Cardiac fibroblast (primary cell): ENCODE results near the gene SEL1L3.

Source experiments
- DNase-seq, 2 donors: peaks; one replicate each; pipeline versions ENCODE4 v3.0.0 to v3.0.0-alpha.2; 2010; ENCODE audit warnings: low read depth in 2 of 2
- H3K4me3 ChIP-seq, 2 donors: replicated peaks in 1 of 2; 1 replicate in 1 of 2; 2 replicates in 1 of 2; pipeline ENCODE4 v1.5.1; 2011; ENCODE audit warnings: low read depth in 2 of 2, low read length in 2 of 2, mild to moderate bottlenecking in 2 of 2, moderate library complexity in 1 of 2
- TF ChIP-seq, protein P1 (sequence below): IDR thresholded peaks from one replicate; pipeline ENCODE4 v1.5.1; 2011; ENCODE audit warnings: low read depth, mild to moderate bottlenecking, low read length, inconsistent platforms

The SEL1L3 gene

DNA sequence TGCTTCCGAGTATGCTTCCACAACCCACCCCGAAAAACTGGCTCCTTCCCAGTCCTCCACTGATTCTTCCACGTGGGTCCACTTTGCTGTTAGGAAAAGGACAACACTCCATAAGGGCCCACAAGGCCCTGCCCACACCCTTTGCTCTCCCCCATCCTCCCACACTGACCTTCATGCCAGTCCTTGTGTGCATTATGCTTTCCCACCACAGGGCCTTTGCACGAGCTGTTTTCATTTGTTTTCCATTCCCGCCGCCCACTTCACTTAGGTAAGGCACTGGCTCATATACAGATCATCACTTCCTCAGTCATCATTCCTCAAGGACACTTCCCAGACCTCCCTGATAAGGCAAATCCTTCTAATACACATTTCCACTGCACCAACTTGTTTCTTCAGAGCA, 16.8 kb upstream of the SEL1L3 start:
- no peak for DNase-seq
- no peak overlapping the region for H3K4me3 ChIP-seq
- TF ChIP-seq, protein P1, sequence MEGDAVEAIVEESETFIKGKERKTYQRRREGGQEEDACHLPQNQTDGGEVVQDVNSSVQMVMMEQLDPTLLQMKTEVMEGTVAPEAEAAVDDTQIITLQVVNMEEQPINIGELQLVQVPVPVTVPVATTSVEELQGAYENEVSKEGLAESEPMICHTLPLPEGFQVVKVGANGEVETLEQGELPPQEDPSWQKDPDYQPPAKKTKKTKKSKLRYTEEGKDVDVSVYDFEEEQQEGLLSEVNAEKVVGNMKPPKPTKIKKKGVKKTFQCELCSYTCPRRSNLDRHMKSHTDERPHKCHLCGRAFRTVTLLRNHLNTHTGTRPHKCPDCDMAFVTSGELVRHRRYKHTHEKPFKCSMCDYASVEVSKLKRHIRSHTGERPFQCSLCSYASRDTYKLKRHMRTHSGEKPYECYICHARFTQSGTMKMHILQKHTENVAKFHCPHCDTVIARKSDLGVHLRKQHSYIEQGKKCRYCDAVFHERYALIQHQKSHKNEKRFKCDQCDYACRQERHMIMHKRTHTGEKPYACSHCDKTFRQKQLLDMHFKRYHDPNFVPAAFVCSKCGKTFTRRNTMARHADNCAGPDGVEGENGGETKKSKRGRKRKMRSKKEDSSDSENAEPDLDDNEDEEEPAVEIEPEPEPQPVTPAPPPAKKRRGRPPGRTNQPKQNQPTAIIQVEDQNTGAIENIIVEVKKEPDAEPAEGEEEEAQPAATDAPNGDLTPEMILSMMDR = no peak

DNA sequence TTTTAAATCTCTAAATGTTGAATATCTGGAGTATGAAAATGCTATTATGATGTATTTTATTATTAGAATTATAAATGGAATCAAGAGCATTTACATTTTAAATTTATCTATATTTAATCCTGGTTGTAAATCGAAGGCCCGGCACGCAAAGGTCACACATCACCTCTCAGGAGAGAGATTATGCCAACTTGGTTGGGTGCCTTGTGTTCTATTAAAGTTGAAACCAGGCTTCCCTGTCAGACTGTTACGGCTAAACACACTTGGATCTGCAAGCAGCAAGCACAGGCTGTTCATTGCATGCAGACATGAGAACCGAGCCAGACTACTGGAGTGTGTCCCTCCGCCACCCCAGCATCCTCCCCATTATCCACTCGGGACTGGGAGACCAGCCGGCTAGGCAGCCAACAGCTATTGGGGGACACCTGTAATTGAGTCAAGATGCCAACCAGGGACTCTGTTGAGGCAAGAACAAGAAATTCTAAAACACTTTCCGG, 16.4 kb upstream of the SEL1L3 start:
- no peak for DNase-seq
- H3K4me3 ChIP-seq = no peak overlapping the region
- TF ChIP-seq, protein P1 = no peak

DNA sequence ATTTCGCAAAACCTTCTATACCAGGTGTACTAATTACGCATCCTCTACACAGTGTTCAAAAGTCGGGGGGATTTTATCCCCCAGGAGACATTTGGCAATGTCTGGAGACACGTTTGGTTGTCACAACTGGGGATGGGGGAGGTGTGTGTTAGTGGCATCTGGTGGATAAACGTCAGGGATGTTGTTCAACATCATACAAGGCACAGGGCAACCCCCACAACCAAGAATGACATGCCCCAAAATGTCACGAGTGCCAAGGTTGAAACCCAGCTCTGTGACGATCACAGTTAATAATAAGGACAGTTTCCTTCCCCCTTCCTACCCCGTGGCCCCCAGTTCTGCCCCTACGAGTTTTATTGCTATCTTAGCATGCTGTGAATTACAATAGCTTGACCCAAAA, 15.9 kb upstream of the SEL1L3 start:
- TF ChIP-seq, protein P1 = no peak
- no peak overlapping the region for H3K4me3 ChIP-seq
- DNase-seq = no peak

DNA sequence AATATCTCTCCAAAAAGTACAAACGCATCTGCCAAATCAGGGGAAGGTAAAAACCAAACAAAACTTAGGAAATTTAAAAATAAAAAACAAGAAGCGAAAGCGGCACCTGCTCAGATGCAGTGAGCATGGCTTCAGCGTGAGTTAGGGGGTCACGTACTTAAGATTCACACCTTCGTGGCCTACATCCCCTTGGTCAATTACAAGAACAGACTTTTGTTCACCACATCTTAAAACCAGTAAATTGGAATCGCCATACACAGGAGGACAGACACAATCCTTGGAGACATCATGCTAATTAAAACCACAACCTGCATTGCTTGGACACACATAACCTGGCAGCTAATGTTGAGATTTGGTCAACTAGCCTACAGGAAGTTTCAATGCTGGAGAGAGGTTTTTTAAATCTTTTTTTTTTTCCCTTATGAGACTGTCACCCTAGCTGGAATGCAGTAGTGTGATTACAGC, 12.5 kb upstream of the SEL1L3 start:
- no peak overlapping the region for H3K4me3 ChIP-seq
- TF ChIP-seq, protein P1 = no peak
- DNase-seq = no peak

DNA sequence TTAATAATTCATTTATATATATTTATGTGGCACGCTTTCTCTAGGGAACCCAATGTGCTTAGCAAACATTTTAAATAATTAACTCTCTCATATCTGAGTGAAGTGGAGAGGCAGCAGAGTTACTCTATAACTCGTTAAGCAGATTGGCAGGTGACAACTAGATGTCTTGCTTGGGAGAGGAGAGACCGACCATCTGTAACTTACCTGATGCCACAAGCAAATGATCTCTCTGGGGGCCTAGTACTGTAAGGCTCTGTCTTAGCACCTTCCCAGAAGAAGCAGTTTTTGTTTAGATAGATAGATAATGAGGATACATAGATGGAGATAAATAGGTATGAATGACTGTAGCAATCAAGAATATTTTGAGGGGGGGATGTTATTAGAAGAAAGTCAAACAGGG, 11.9 kb upstream of the SEL1L3 start:
- TF ChIP-seq, protein P1 = no peak
- no peak overlapping the region for H3K4me3 ChIP-seq
- no peak for DNase-seq

DNA sequence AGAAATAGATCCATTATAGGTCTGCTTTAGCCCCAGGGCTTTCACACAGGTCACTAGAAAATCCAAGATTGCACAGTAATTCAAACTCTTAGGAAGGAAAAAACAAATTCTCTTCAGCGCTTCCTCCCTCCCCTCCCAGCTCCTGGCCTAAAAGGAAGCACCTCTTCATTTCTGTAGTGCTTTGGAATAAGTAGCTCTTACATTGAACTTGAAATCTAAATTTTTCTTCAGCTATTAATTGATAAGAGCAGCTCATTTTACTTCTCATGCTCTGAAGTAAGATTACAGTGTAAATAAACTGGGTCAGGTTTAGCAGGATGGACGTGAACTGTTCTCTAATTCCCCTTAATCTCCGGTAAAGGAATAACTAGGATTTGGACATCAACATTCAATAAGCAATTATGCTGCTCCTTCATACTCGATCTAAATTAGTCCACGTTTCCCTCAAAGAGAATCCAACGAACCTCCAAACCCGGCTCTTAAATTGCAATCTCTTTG, 10.9 kb upstream of the SEL1L3 start:
- DNase-seq = no peak
- H3K4me3 ChIP-seq = no peak overlapping the region

More for the DNA sequence above, 10.9 kb upstream of the SEL1L3 start:
- TF ChIP-seq, protein P1 = no peak
